Glutamatergic neuron (in vitro differentiated cells): ENCODE results near the gene KLK15. TPM values are rescaled to one million over a fixed set of nuclear protein-coding genes. Genes with fewer than 3 reads are reported as not detected.

Experiments used
- DNase-seq: peaks from one replicate; pipeline ENCODE4 v3.0.0; 2022
- H3K27ac Mint-ChIP-seq: one replicate; pipeline ENCODE4 v1.8.0; 2020; ENCODE audit warnings: mild to moderate bottlenecking, mixed read lengths, inconsistent platforms; ENCODE audit not compliant: unreplicated experiment
- H3K27me3 Mint-ChIP-seq: one replicate; pipeline ENCODE4 v1.8.0; 2020; ENCODE audit warnings: mild to moderate bottlenecking, moderate library complexity, mixed read lengths, inconsistent platforms; ENCODE audit not compliant: unreplicated experiment
- H3K36me3 Mint-ChIP-seq: one replicate; pipeline ENCODE4 v1.8.0; 2020; ENCODE audit warnings: mild to moderate bottlenecking, mixed read lengths, inconsistent platforms; ENCODE audit not compliant: unreplicated experiment
- H3K4me1 Mint-ChIP-seq: one replicate; pipeline ENCODE4 v1.8.0; 2020; ENCODE audit warnings: mild to moderate bottlenecking, low read depth, mixed read lengths, inconsistent platforms; ENCODE audit not compliant: unreplicated experiment
- H3K4me3 Mint-ChIP-seq: one replicate; pipeline ENCODE4 v1.8.0; 2020; ENCODE audit warnings: mild to moderate bottlenecking, mixed read lengths, inconsistent platforms; ENCODE audit not compliant: unreplicated experiment
- H3K9me3 Mint-ChIP-seq: one replicate; pipeline ENCODE4 v1.8.0; 2020; ENCODE audit warnings: mild to moderate bottlenecking, moderate library complexity, mixed read lengths, inconsistent platforms; ENCODE audit not compliant: unreplicated experiment
- CTCF ChIP-seq: fragments of 200-600 bp; sonication (generic); IDR thresholded peaks from one replicate; pipeline ENCODE4 v1.5.0; 2021; ENCODE audit not compliant: partially characterized antibody, unreplicated experiment
- total RNA-seq: library from RNA; stranded (reverse); fragmentation: NEBNext Ultra II Directional; extraction: Animal tissue kit (Norgen Biotek cat#: 25700); gene quantifications from one replicate; pipeline ENCODE4 v1.2.1, GENCODE V29; 2021; ENCODE audit not compliant: unreplicated experiment

Gene KLK15
- total RNA-seq, 1 donor from 2014 or later = not detected

GRCh38 chr19:50808856-50809255, 24.5 kb downstream of the KLK15 start:
- Mint-ChIP-seq H3K36me3 (no peaks in the 10 kb centered on the region), H3K9me3 (peaks cover 14% of the 10 kb centered on the region), H3K4me3 (no peak overlapping the region), H3K4me1 (peaks cover 2% of the 10 kb centered on the region), H3K27me3 (peaks cover 19% of the 10 kb centered on the region), H3K27ac (no peak overlapping the region)
- DNase-seq = no peak
- no peak for TF ChIP-seq CTCF

GRCh38 chr19:50804420-50805272, 28.7 kb downstream of the KLK15 start:
- no peak for TF ChIP-seq CTCF
- Mint-ChIP-seq H3K27me3 (peaks cover 4% of the 10 kb centered on the region), H3K36me3 (no peaks in the 10 kb centered on the region), H3K4me1 (peaks cover 6% of the 10 kb centered on the region), H3K9me3 (peaks cover 6% of the 10 kb centered on the region), H3K27ac (peak overlapping the region; percentile 100), H3K4me3 (peak overlapping the region; percentile 95)
- peak; percentile 99 for DNase-seq

GRCh38 chr19:50803633-50804419, 29.5 kb downstream of the KLK15 start:
- no peak for TF ChIP-seq CTCF
- peaks cover 4% of the 10 kb centered on the region for H3K27me3 Mint-ChIP-seq
- H3K4me3 Mint-ChIP-seq = peak overlapping the region; percentile 95
- peak overlapping the region; percentile 100 for H3K27ac Mint-ChIP-seq
- H3K4me1 Mint-ChIP-seq = peaks cover 6% of the 10 kb centered on the region
- H3K36me3 Mint-ChIP-seq = no peaks in the 10 kb centered on the region
- peak; percentile 52 for DNase-seq
- peaks cover 4% of the 10 kb centered on the region for H3K9me3 Mint-ChIP-seq

GRCh38 chr19:50801107-50801506, 32.3 kb downstream of the KLK15 start:
- H3K4me3 Mint-ChIP-seq = peak overlapping the region; percentile 2
- no peaks in the 10 kb centered on the region for H3K36me3 Mint-ChIP-seq
- DNase-seq = no peak
- peaks cover 3% of the 10 kb centered on the region for H3K9me3 Mint-ChIP-seq
- H3K27ac Mint-ChIP-seq = no peak overlapping the region
- peaks cover 1% of the 10 kb centered on the region for H3K27me3 Mint-ChIP-seq
- peaks cover 5% of the 10 kb centered on the region for H3K4me1 Mint-ChIP-seq
- no peak for TF ChIP-seq CTCF

GRCh38 chr19:50799547-50799851, 33.9 kb downstream of the KLK15 start:
- H3K36me3 Mint-ChIP-seq = no peaks in the 10 kb centered on the region
- no peaks in the 10 kb centered on the region for H3K27me3 Mint-ChIP-seq
- no peak overlapping the region for H3K4me3 Mint-ChIP-seq

More at GRCh38 chr19:50799547-50799851, 33.9 kb downstream of the KLK15 start:
- no peak for DNase-seq
- no peak overlapping the region for H3K27ac Mint-ChIP-seq
- no peak for TF ChIP-seq CTCF
- peaks cover 5% of the 10 kb centered on the region for H3K9me3 Mint-ChIP-seq
- H3K4me1 Mint-ChIP-seq = peaks cover 3% of the 10 kb centered on the region
